Breast epithelium (tissue), 3 donors: Measurements from ENCODE around the gene NMT2.

Experiments used
- CTCF ChIP-seq, 3 donors: fragments of 450-650 bp; IDR thresholded peaks; one replicate each; pipeline ENCODE4 v1.5.1; 2016 to 2017; ENCODE audit warnings: antibody characterized with exemption in 3 of 3, mild to moderate bottlenecking in 3 of 3, moderate library complexity in 3 of 3
- POLR2AphosphoS5 ChIP-seq, 3 donors: sonication (generic); formaldehyde crosslinking; IDR thresholded peaks; one replicate each; pipeline ENCODE4 v1.6.1; 2017; ENCODE audit warnings: antibody characterized with exemption in 3 of 3

GRCh38 chr10:15182540-15183207, 14.2 kb upstream of the NMT2 start:
- TF ChIP-seq CTCF (IDR thresholded peaks at IDR 0.05): no peak
- TF ChIP-seq POLR2AphosphoS5 (IDR thresholded peaks at IDR 0.05): no peak
